Sigmoid colon (tissue), 4 donors: ENCODE results near the gene MIDN.
"Not testable (repeated sequence)": the region's sequence is repeated elsewhere in the genome, so short reads cannot be mapped to it uniquely, and the experiment has no call there.

Experiments
- CTCF ChIP-seq, 4 experiments: fragments of 450-650 bp in 3 of 4; fragments of 200-600 bp in 1 of 4; IDR thresholded peaks; one replicate each; pipeline ENCODE4 v1.5.1; 2016 to 2019; ENCODE audit warnings: antibody characterized with exemption in 4 of 4, mild to moderate bottlenecking in 3 of 4, moderate library complexity in 2 of 4
- EP300 ChIP-seq, 4 donors: sonication (generic); formaldehyde crosslinking; IDR thresholded peaks; one replicate each; pipeline ENCODE4 v1.6.1; 2017; ENCODE audit warnings: antibody characterized with exemption in 4 of 4
- POLR2A ChIP-seq, 2 donors: fragments of 450-650 bp; IDR thresholded peaks; one replicate each; pipeline ENCODE4 v1.6.1; 2016; ENCODE audit warnings: antibody characterized with exemption in 2 of 2, mild to moderate bottlenecking in 2 of 2, moderate library complexity in 2 of 2

GRCh38 chr19:1246265-1247087, 1.9 kb upstream of the MIDN start:
- TF ChIP-seq POLR2A, CTCF, EP300 (IDR thresholded peaks at IDR 0.05): not testable (repeated sequence)
